ENCODE measurements around the gene TNFAIP2.

Gene TNFAIP2

GRCh38 chr14:103103461-103104388, 19.5 kb upstream of the TNFAIP2 start:
- Histone ChIP-seq H3F3A (ENCODE audit: insufficient read depth, low read length) (no peaks in the 10 kb centered on the region; the same call in 1 of the 2 replicates), H3K79me2 (ENCODE audit: low read length) (no peaks in the 10 kb centered on the region), H3K36me3 (replicated peaks; ENCODE audit: insufficient read depth, low read length) (no peaks in the 10 kb centered on the region), H3K9me2 (replicated peaks; ENCODE audit: insufficient read depth, low read length) (no peaks in the 10 kb centered on the region), H3K9ac (ENCODE audit: low read length) (no peak overlapping the region), H2AFZ (ENCODE audit: low read length) (no peak overlapping the region), H3K4me1 (ENCODE audit: low read length) (0 out of 2 replicates have a peak, but pooled peaks cover 5% of the 10 kb centered on the region), H3K27ac (ENCODE audit: low read length) (no peak overlapping the region), H3K27me3 (replicated peaks; ENCODE audit: insufficient read depth, low read length) (peaks cover 8% of the 10 kb centered on the region; the same call in 1 of the 2 replicates), H3K9me3 (replicated peaks; ENCODE audit: insufficient read depth, low read length) (no peaks in the 10 kb centered on the region), H3K4me3 (ENCODE audit: low read length) (no peak overlapping the region), H4K20me1 (ENCODE audit: insufficient read depth, low read length) (no peaks in the 10 kb centered on the region), H3K4me2 (ENCODE audit: low read depth, low read length) (no peak overlapping the region; the same call in 1 of the 2 replicates)
- DNase-seq: no peak
- TF ChIP-seq, protein P1, sequence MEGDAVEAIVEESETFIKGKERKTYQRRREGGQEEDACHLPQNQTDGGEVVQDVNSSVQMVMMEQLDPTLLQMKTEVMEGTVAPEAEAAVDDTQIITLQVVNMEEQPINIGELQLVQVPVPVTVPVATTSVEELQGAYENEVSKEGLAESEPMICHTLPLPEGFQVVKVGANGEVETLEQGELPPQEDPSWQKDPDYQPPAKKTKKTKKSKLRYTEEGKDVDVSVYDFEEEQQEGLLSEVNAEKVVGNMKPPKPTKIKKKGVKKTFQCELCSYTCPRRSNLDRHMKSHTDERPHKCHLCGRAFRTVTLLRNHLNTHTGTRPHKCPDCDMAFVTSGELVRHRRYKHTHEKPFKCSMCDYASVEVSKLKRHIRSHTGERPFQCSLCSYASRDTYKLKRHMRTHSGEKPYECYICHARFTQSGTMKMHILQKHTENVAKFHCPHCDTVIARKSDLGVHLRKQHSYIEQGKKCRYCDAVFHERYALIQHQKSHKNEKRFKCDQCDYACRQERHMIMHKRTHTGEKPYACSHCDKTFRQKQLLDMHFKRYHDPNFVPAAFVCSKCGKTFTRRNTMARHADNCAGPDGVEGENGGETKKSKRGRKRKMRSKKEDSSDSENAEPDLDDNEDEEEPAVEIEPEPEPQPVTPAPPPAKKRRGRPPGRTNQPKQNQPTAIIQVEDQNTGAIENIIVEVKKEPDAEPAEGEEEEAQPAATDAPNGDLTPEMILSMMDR (IDR thresholded peaks at IDR 0.05; ENCODE audit: low read length): no peak
- TF ChIP-seq EZH2phosphoT487 (IDR thresholded peaks at IDR 0.05; ENCODE audit: low read length): no peak
- TF ChIP-seq EZH2 (optimal IDR thresholded peaks at IDR 0.05; ENCODE audit: low read depth, low read length): no peak

- peaks cover 8% of the 10 kb centered on the region; the same call in 1 of the 2 replicates for H3K27me3 ChIP-seq (replicated peaks; ENCODE audit: insufficient read depth, low read length)
- H3F3A ChIP-seq (ENCODE audit: insufficient read depth, low read length): no peaks in the 10 kb centered on the region; the same call in 1 of the 2 replicates
- DNase-seq: no peak
- TF ChIP-seq EZH2 (optimal IDR thresholded peaks at IDR 0.05; ENCODE audit: low read depth, low read length): no peak
- TF ChIP-seq EZH2phosphoT487 (IDR thresholded peaks at IDR 0.05; ENCODE audit: low read length): no peak
- TF ChIP-seq, protein P1 (IDR thresholded peaks at IDR 0.05; ENCODE audit: low read length): no peak
- H3K9ac ChIP-seq (ENCODE audit: low read length): no peak overlapping the region
- no peak overlapping the region for H3K27ac ChIP-seq (ENCODE audit: low read length)
- H3K36me3 ChIP-seq (replicated peaks; ENCODE audit: insufficient read depth, low read length): no peaks in the 10 kb centered on the region
- H2AFZ ChIP-seq (ENCODE audit: low read length): no peak overlapping the region
- no peaks in the 10 kb centered on the region for H3K9me3 ChIP-seq (replicated peaks; ENCODE audit: insufficient read depth, low read length)
- 0 out of 2 replicates have a peak, but pooled peaks cover 5% of the 10 kb centered on the region for H3K4me1 ChIP-seq (ENCODE audit: low read length)
- no peaks in the 10 kb centered on the region for H3K9me2 ChIP-seq (replicated peaks; ENCODE audit: insufficient read depth, low read length)
- no peaks in the 10 kb centered on the region for H3K79me2 ChIP-seq (ENCODE audit: low read length)
- H3K4me2 ChIP-seq (ENCODE audit: low read depth, low read length): no peak overlapping the region
- no peak overlapping the region for H3K4me3 ChIP-seq (ENCODE audit: low read length)
- no peaks in the 10 kb centered on the region for H4K20me1 ChIP-seq (ENCODE audit: insufficient read depth, low read length)
Observed at GRCh38 chr14:103104389-103104653, 18.9 kb upstream of the TNFAIP2 start.

- TF ChIP-seq EZH2 (optimal IDR thresholded peaks at IDR 0.05; ENCODE audit: low read depth, low read length): no peak
- TF ChIP-seq, protein P1 (IDR thresholded peaks at IDR 0.05; ENCODE audit: low read length): peak; percentile 74
- H3K79me2 ChIP-seq (ENCODE audit: low read length): no peaks in the 10 kb centered on the region
- H3K9me2 ChIP-seq (replicated peaks; ENCODE audit: insufficient read depth, low read length): no peaks in the 10 kb centered on the region
- DNase-seq: peak; percentile 33
- H3K27ac ChIP-seq (ENCODE audit: low read length): no peak overlapping the region
- no peaks in the 10 kb centered on the region; the same call in 1 of the 2 replicates for H3F3A ChIP-seq (ENCODE audit: insufficient read depth, low read length)
- H3K27me3 ChIP-seq (replicated peaks; ENCODE audit: insufficient read depth, low read length): peaks cover 8% of the 10 kb centered on the region; the same call in 1 of the 2 replicates
- H2AFZ ChIP-seq (ENCODE audit: low read length): no peak overlapping the region
- H3K36me3 ChIP-seq (replicated peaks; ENCODE audit: insufficient read depth, low read length): no peaks in the 10 kb centered on the region
- no peak overlapping the region for H3K9ac ChIP-seq (ENCODE audit: low read length)
- H4K20me1 ChIP-seq (ENCODE audit: insufficient read depth, low read length): no peaks in the 10 kb centered on the region
- H3K4me1 ChIP-seq (ENCODE audit: low read length): 0 out of 2 replicates have a peak, but pooled peaks cover 5% of the 10 kb centered on the region
- H3K4me2 ChIP-seq (ENCODE audit: low read depth, low read length): peak overlapping the region; percentile 24; the same call in 1 of the 2 replicates
- H3K4me3 ChIP-seq (ENCODE audit: low read length): no peak overlapping the region
- H3K9me3 ChIP-seq (replicated peaks; ENCODE audit: insufficient read depth, low read length): no peaks in the 10 kb centered on the region
Observed at GRCh38 chr14:103104654-103105452, 18.4 kb upstream of the TNFAIP2 start.
